ENCODE results near the gene ALDH18A1.

The ALDH18A1 gene

GRCh38 chr10:95560278-95561176 is 96.0 kb downstream of the ALDH18A1 start:
- peak; percentile 21 for DNase-seq (ENCODE audit: insufficient read length, low spot score)
- peak; percentile 72 for FAIRE-seq

GRCh38 chr10:95559896-95560277 is 96.6 kb downstream of the ALDH18A1 start:
- DNase-seq (ENCODE audit: insufficient read length, low spot score) (no peak), FAIRE-seq (no peak)

- FAIRE-seq (no peak), DNase-seq (ENCODE audit: insufficient read length, low spot score) (no peak)
These were observed 97.0 kb downstream of the ALDH18A1 start for GRCh38 chr10:95559471-95559870.

GRCh38 chr10:95558593-95559320 is 97.8 kb downstream of the ALDH18A1 start:
- DNase-seq (ENCODE audit: insufficient read length, low spot score) (no peak), FAIRE-seq (no peak)

GRCh38 chr10:95556994-95557767 is 99.3 kb downstream of the ALDH18A1 start:
- FAIRE-seq (no peak), DNase-seq (ENCODE audit: insufficient read length, low spot score) (no peak)
